Neuron (in vitro differentiated cells): ENCODE data around the gene STX5.
"Not testable (repeated sequence)": the region's sequence is repeated elsewhere in the genome, so short reads cannot be mapped to it uniquely, and the experiment has no call there.

Experiments used
- H2AFZ ChIP-seq: one replicate; pipeline ENCODE4 v1.6.1; 2013; ENCODE audit warnings: low read depth, mild to moderate bottlenecking, inconsistent platforms, low read length, moderate library complexity
- H3K27me3 ChIP-seq: one replicate; pipeline ENCODE4 v1.6.1; 2013; ENCODE audit warnings: low read length; ENCODE audit not compliant: insufficient read depth
- H3K36me3 ChIP-seq: one replicate; pipeline ENCODE4 v1.6.1; 2013; ENCODE audit warnings: low read length; ENCODE audit not compliant: insufficient read depth
- H3K4me1 ChIP-seq: one replicate; pipeline ENCODE4 v1.6.1; 2013; ENCODE audit warnings: low read length; ENCODE audit not compliant: insufficient read depth
- H3K4me3 ChIP-seq: 2 replicates; pipeline ENCODE4 v1.5.1; 2013; ENCODE audit warnings: mild to moderate bottlenecking, low read length, moderate library complexity
- H3K9me3 ChIP-seq: one replicate; pipeline ENCODE4 v1.6.1; 2013; ENCODE audit warnings: low read length

Gene STX5

GRCh38 chr11:62831520-62832335 lies at the start of gene STX5:
STX5 (minus strand) TSS chr11:62832051; CDS start chr11:62831243, 808 bp downstream.
- H2AFZ ChIP-seq: peak within 1 kb of the TSS; percentile 84
- no peaks in the 10 kb centered on the region for H3K9me3 ChIP-seq
- H3K4me1 ChIP-seq: peaks cover 18% of the 10 kb centered on the region
- H3K36me3 ChIP-seq: peaks cover 39% of the 10 kb centered on the region
- H3K4me3 ChIP-seq: peak within 1 kb of the TSS; percentile 81
- H3K27me3 ChIP-seq: no peaks in the 10 kb centered on the region

DNA sequence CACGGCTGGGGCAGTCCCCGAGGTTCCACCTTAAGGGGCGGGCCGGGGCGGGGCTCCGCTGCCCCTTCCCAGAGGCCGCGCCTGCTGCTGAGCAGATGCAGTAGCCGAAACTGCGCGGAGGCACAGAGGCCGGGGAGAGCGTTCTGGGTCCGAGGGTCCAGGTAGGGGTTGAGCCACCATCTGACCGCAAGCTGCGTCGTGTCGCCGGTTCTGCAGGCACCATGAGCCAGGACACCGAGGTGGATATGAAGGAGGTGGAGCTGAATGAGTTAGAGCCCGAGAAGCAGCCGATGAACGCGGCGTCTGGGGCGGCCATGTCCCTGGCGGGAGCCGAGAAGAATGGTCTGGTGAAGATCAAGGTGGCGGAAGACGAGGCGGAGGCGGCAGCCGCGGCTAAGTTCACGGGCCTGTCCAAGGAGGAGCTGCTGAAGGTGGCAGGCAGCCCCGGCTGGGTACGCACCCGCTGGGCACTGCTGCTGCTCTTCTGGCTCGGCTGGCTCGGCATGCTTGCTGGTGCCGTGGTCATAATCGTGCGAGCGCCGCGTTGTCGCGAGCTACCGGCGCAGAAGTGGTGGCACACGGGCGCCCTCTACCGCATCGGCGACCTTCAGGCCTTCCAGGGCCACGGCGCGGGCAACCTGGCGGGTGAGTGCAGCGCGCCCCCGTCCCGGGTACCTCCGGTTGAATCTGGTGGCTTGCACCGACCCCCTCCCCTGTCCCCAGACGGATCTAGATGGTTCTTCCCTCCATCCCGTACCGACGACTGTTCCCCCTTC lies 49.1 kb upstream of the STX5 start, which contains the start of gene SLC3A2:
Gene SLC3A2 (plus strand): TSS at position 94 of the 776 bp plus-strand sequence. CDS start 128 bp downstream, at position 222.
- Histone ChIP-seq H3K36me3 (peaks cover 48% of the 10 kb centered on the region), H3K4me3 (peak within 1 kb of the TSS; percentile 75), H3K27me3 (no peaks in the 10 kb centered on the region), H3K4me1 (peaks cover 47% of the 10 kb centered on the region), H2AFZ (no peak within 1 kb of the TSS), H3K9me3 (no peaks in the 10 kb centered on the region)

- Histone ChIP-seq H3K27me3 (no peaks in the 10 kb centered on the region), H2AFZ (no peak overlapping the region), H3K36me3 (peaks cover 41% of the 10 kb centered on the region), H3K4me3 (peak overlapping the region; percentile 75), H3K9me3 (no peaks in the 10 kb centered on the region), H3K4me1 (peaks cover 44% of the 10 kb centered on the region)
These were observed 48.5 kb upstream of the STX5 start for GRCh38 chr11:62880231-62880802.

DNA sequence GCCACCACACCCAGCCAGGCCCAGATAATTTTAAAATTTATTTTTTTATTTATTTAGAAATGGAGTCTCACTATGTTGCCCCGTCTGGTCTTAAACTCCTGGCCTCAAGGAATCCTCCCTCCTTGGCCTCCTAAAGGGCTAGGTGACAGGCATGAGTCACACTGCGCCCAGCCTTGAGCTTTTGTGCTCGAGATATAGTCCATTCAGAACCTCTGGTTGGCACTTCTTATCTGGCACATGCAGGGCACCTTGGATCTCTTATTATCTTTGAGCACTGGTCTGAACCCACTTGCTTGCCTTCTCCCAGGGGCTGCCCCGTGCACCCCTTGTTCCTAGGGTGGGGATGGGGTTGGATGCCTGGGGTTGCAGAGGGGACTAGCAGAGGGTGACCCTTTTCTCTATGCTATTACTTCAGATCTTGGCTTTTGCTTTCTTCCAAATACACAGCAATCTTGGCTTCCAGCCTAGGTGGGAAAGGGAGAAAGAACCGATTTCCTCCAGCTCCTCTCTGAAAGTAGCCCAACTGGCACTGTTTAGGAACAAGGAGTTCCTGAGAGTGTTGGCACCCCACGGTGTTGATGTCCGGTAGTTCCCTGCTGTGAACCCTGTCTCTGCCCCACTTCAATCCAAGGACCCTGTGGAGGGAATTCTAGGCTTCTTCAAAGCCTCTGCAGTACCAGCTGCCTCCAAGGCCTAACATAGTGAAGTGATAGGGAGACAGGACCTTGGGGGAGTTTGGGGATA lies 47.6 kb upstream of the STX5 start:
- H3K9me3 ChIP-seq: no peaks in the 10 kb centered on the region
- H3K27me3 ChIP-seq: no peaks in the 10 kb centered on the region
- H3K4me1 ChIP-seq: peaks cover 37% of the 10 kb centered on the region
- no peak overlapping the region for H2AFZ ChIP-seq
- H3K36me3 ChIP-seq: peaks cover 32% of the 10 kb centered on the region
- H3K4me3 ChIP-seq: peak overlapping the region; percentile 75

GRCh38 chr11:62876712-62877111 lies 44.9 kb upstream of the STX5 start:
- Histone ChIP-seq H3K4me1 (peaks cover 16% of the 10 kb centered on the region), H3K36me3 (peaks cover 13% of the 10 kb centered on the region), H2AFZ (no peak overlapping the region), H3K4me3 (no peak overlapping the region), H3K9me3 (no peaks in the 10 kb centered on the region), H3K27me3 (no peaks in the 10 kb centered on the region)

DNA sequence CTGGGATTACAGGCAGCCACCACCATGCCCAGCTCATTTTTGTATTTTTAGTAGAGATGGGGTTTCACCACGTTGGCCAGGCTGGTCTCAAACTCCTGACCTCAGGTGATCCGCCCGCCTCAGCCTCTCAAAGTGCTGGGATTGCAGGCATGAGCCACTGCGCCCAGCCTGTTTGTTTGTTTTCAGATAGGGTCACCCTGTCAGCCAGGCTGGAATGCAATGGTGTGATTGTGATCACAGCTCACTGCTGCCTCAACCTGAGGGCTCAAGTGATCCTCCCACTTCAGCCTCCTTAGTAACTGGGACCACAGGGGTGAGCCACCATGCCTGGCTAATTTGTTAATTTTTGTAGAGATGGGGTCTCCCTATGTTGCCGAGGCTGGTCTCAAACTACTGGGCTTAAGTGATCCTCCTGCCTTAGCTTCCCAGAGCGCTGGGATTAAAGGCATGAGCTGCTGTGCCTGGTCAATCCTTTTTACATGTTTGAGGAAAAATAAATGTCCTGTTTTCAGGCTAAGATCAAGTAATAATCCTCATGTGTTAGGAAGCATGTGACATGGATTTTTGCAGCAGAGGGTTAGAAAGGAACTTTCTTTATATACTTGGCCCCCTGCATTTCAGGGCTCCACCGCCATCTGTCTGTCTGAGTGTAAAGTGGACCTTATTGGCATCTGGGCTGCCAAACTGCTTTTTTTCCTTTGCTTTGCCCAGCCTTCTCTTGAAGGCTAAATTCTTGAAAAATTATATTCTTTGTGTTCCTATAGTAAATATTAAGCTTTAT lies 44.0 kb upstream of the STX5 start:
- H3K4me3 ChIP-seq: no peak overlapping the region
- no peaks in the 10 kb centered on the region for H3K9me3 ChIP-seq

GRCh38 chr11:62874851-62875250 lies 43.0 kb upstream of the STX5 start:
- Histone ChIP-seq H3K4me3 (no peak overlapping the region), H3K27me3 (no peaks in the 10 kb centered on the region), H3K36me3 (peaks cover 20% of the 10 kb centered on the region), H3K9me3 (no peaks in the 10 kb centered on the region), H3K4me1 (peaks cover 7% of the 10 kb centered on the region), H2AFZ (no peak overlapping the region)

More for the DNA sequence above, 44.0 kb upstream of the STX5 start:
- H3K36me3 ChIP-seq: peaks cover 20% of the 10 kb centered on the region
- H3K4me1 ChIP-seq: peaks cover 14% of the 10 kb centered on the region
- no peak overlapping the region for H2AFZ ChIP-seq
- H3K27me3 ChIP-seq: no peaks in the 10 kb centered on the region

DNA sequence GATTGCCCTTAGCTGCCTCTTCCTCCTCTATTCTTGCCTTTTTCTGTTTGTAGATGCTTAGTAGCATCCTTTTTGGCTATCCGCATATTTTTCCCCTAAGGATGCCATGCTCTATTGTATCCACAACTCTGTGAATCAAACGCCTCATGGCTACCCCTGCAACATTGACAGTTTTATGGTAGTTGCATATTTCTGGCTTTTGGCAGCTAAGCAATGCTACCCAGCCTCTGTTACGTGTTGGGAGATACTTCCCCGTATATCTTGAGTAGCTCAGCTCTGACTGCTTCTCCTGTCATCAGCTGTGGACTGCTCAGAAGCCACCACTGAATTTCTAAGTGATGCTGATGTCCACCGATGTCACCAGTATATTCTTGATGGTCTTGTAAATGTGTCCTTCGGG lies 33.8 kb upstream of the STX5 start:
- no peaks in the 10 kb centered on the region for H3K27me3 ChIP-seq
- peaks cover 7% of the 10 kb centered on the region for H3K36me3 ChIP-seq
- no peak overlapping the region for H2AFZ ChIP-seq
- no peaks in the 10 kb centered on the region for H3K9me3 ChIP-seq
- H3K4me1 ChIP-seq: peaks cover 2% of the 10 kb centered on the region
- H3K4me3 ChIP-seq: no peak overlapping the region

GRCh38 chr11:62863687-62864335 lies 32.0 kb upstream of the STX5 start:
- no peaks in the 10 kb centered on the region for H3K27me3 ChIP-seq
- H2AFZ ChIP-seq: no peak overlapping the region
- H3K4me3 ChIP-seq: no peak overlapping the region
- H3K4me1 ChIP-seq: peaks cover 2% of the 10 kb centered on the region
- H3K36me3 ChIP-seq: peaks cover 7% of the 10 kb centered on the region
- H3K9me3 ChIP-seq: no peaks in the 10 kb centered on the region

- not testable (repeated sequence) for H3K9me3 ChIP-seq, H3K4me3 ChIP-seq, H3K27me3 ChIP-seq, H2AFZ ChIP-seq, H3K36me3 ChIP-seq
- H3K4me1 ChIP-seq: peaks cover 17% of the 10 kb centered on the region
These were observed 29.8 kb upstream of the STX5 start for GRCh38 chr11:62861564-62862192.

DNA sequence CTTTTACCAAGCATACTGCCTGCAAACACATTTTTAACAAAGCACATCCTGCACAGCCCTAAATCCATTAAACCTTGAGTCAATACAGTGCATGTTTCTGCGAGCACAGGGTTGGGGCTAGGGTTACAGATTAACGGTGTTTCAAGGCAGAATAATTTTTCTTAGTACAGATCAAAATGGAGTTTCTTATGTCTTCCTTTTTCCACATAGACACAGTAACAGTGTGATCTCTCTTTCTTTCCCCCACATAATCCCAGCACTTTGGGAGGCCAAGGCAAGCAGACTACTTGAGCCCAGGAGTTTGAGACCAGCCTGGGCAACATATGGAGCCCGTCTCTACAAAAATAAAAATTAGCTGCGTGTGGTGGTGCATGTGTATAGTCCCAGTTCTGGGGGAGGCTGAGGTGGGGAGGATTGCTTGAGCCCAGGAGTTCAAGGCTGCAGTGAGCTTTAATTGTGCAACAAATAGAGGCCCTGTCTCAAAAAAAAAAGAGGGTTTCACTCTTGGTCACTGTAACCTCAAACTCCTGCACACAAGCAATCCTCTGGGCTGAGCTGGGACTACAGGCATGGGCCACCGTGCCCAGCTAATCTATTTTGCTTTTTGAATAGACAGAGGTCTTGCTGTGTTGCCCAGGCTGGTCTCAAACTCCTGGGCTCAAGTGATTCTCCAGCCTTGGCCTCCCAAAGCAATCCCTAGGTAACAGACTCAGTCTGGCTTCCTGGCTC lies 29.1 kb upstream of the STX5 start:
- Histone ChIP-seq H3K27me3 (no peaks in the 10 kb centered on the region), H3K4me3 (no peak overlapping the region), H2AFZ (no peak overlapping the region), H3K4me1 (peaks cover 17% of the 10 kb centered on the region), H3K36me3 (peaks cover 7% of the 10 kb centered on the region), H3K9me3 (no peaks in the 10 kb centered on the region)
